ENCODE measurements around the gene CFAP119. TPM values are rescaled to one million over a fixed set of nuclear protein-coding genes. Genes with fewer than 3 reads are reported as not detected.
A peak's percentile ranks its signal among the peaks of the same experiment; 100 is the strongest.

The CFAP119 gene
- total and polyA plus RNA-seq, 9 of the 15 experiments (the other 6 are each of a cell fraction or from before 2014, with no cell fraction given), result 5.5 to 33.7 (median 9.6) TPM

GRCh38 chr16:30720694-30721093 is 41.2 kb downstream of the CFAP119 start:
- H2AFZ ChIP-seq (ENCODE audit: low read depth, low read length), result no peak overlapping the region
- no peaks in the 10 kb centered on the region for H3K27me3 ChIP-seq (ENCODE audit: control insufficient read depth in 2 of 2, insufficient read depth in 2 of 2, low read length in 2 of 2)
- POLR2A ChIA-PET, result interaction anchor here (1.2 kb wide), 1 partner anchor 54 kb away, joined by 4 read pairs; no protein-coding TSS in a partner anchor
- H3K9me1 ChIP-seq (ENCODE audit: control insufficient read depth, insufficient read depth, low read length), result no peaks in the 10 kb centered on the region
- no peak for ATAC-seq
- WGBS (ENCODE audit: insufficient coverage, low coverage, missing lambda C conversion rate), result 83% methylated on average over 8 of the region's 9 CpGs
- peaks cover 94% of the 10 kb centered on the region for H3K36me3 ChIP-seq (ENCODE audit: control insufficient read depth, insufficient read depth, low read length)
- no peaks in the 10 kb centered on the region for H3K9me3 ChIP-seq (replicated peaks; ENCODE audit: control insufficient read depth, insufficient read depth, low read depth, low read length)
- in situ Hi-C loops (cut with MboI), result no loop called here
- H3K79me2 ChIP-seq (ENCODE audit: control insufficient read depth, insufficient read depth, low read length), result peaks cover 23% of the 10 kb centered on the region
- intact Hi-C loops (cut with micrococcal nuclease), result no loop called here
- H3K4me1 ChIP-seq (replicated peaks in 1 of 2; ENCODE audit: control insufficient read depth in 2 of 2, insufficient read depth in 2 of 2, low read length in 2 of 2), result peaks cover 0 to 8% of the 10 kb centered on the region in 2 experiments; a peak in 1 of 5 replicates
- H3K9ac ChIP-seq (ENCODE audit: insufficient read depth in 1 of 2, low read depth in 2 of 2, low read length in 2 of 2), result no peak overlapping the region
- no peak overlapping the region for H3K4me3 ChIP-seq
- no peak overlapping the region for H3K4me2 ChIP-seq (ENCODE audit: insufficient read depth, low read length)
- BruUV-seq (replicated peaks), result no TSS peak
- FAIRE-seq, result no peak
- no peak for TF ChIP-seq RFX5 (IDR thresholded peaks at IDR 0.05; ENCODE audit: low read depth, low read length)
- 0 out of 2 replicates have a peak, but pooled peaks have one; percentile 19 for TF ChIP-seq RBFOX2 (IDR thresholded peaks at IDR 0.05; ENCODE audit: low read depth, low read length)
- no peak overlapping the region for H3K27ac ChIP-seq (ENCODE audit: extremely low read depth, low read depth, low read length)
- 0 out of 2 replicates have a peak, but pooled peaks cover 6% of the 10 kb centered on the region for H4K20me1 ChIP-seq (replicated peaks; ENCODE audit: control insufficient read depth, insufficient read depth, low read length)
- no peak for DNase-seq (ENCODE audit: extremely low read depth in 1 of 4, low spot score in 3 of 4)
- CTCF ChIA-PET (ENCODE audit: low intra/inter-chr PET ratio), result no interaction called here

- POLR2A ChIA-PET, result interaction anchor here (0.6 kb wide), 1 partner anchor 28 kb away, joined by 3 read pairs; the partner anchor contains the start of gene PHKG2
- no peak for DNase-seq (ENCODE audit: extremely low read depth in 1 of 4, low spot score in 3 of 4)
- no peaks in the 10 kb centered on the region for H3K9me3 ChIP-seq (replicated peaks; ENCODE audit: control insufficient read depth, insufficient read depth, low read depth, low read length)
- in situ Hi-C loops (cut with MboI), result no loop called here
- H4K20me1 ChIP-seq (replicated peaks; ENCODE audit: control insufficient read depth, insufficient read depth, low read length), result 0 out of 2 replicates have a peak, but pooled peaks cover 6% of the 10 kb centered on the region
- ATAC-seq, result no peak
- no TSS peak for BruUV-seq (replicated peaks)
- H3K4me2 ChIP-seq (ENCODE audit: insufficient read depth, low read length), result no peak overlapping the region
- WGBS (ENCODE audit: insufficient coverage, low coverage, missing lambda C conversion rate), result 87% methylated on average over 11 of the region's 11 CpGs
- no peak overlapping the region for H2AFZ ChIP-seq (ENCODE audit: low read depth, low read length)
- H3K27me3 ChIP-seq (ENCODE audit: control insufficient read depth in 2 of 2, insufficient read depth in 2 of 2, low read length in 2 of 2), result no peaks in the 10 kb centered on the region
- H3K4me3 ChIP-seq, result no peak overlapping the region
- FAIRE-seq, result no peak
- H3K27ac ChIP-seq (ENCODE audit: extremely low read depth, low read depth, low read length), result no peak overlapping the region
- peaks cover 0 to 8% of the 10 kb centered on the region in 2 experiments; a peak in 1 of 5 replicates for H3K4me1 ChIP-seq (replicated peaks in 1 of 2; ENCODE audit: control insufficient read depth in 2 of 2, insufficient read depth in 2 of 2, low read length in 2 of 2)
- peaks cover 21% of the 10 kb centered on the region for H3K79me2 ChIP-seq (ENCODE audit: control insufficient read depth, insufficient read depth, low read length)
- intact Hi-C loops (cut with micrococcal nuclease), result no loop called here
- no peaks in the 10 kb centered on the region for H3K9me1 ChIP-seq (ENCODE audit: control insufficient read depth, insufficient read depth, low read length)
- no peak overlapping the region for H3K9ac ChIP-seq (ENCODE audit: insufficient read depth in 1 of 2, low read depth in 2 of 2, low read length in 2 of 2)
- peaks cover 93% of the 10 kb centered on the region for H3K36me3 ChIP-seq (ENCODE audit: control insufficient read depth, insufficient read depth, low read length)
- CTCF ChIA-PET (ENCODE audit: low intra/inter-chr PET ratio), result no interaction called here
- no peak for TF ChIP-seq BCOR (IDR thresholded peaks at IDR 0.05)
- no peak for TF ChIP-seq ZSCAN32 (CRISPR knock-in tag; IDR thresholded peaks at IDR 0.05)
- TF ChIP-seq ZFPM2 (CRISPR knock-in tag; IDR thresholded peaks at IDR 0.05), result no peak
- no peak for TF ChIP-seq MCM5 (IDR thresholded peaks at IDR 0.05; ENCODE audit: low read depth)
- TF ChIP-seq HNRNPH1 (optimal IDR thresholded peaks at IDR 0.05; ENCODE audit: low read depth, low read length), result no peak
- no peak for TF ChIP-seq ARID2 (IDR thresholded peaks at IDR 0.05)
- TF ChIP-seq MAFK (IDR thresholded peaks at IDR 0.05; ENCODE audit: low read length), result no peak
- no peak for TF ChIP-seq HSF4 (CRISPR knock-in tag; IDR thresholded peaks at IDR 0.05; ENCODE audit: borderline replicate concordance)
- TF ChIP-seq E2F8 (IDR thresholded peaks at IDR 0.05; ENCODE audit: low read depth, partially characterized antibody), result no peak
- no peak for TF ChIP-seq HOMEZ (CRISPR knock-in tag; IDR thresholded peaks at IDR 0.05)
- TF ChIP-seq TAF1 (IDR thresholded peaks at IDR 0.05; ENCODE audit: control insufficient read depth, extremely low read depth, insufficient read depth, low read length, severe bottlenecking), result no peak
These were observed 41.8 kb downstream of the CFAP119 start for GRCh38 chr16:30720086-30720485.

Measured in K562 (cell line).